GM12801 (cell line): ENCODE measurements around the gene C12orf75.

Source experiments
- TF ChIP-seq, protein P1 (sequence below): IDR thresholded peaks from one replicate; pipeline ENCODE4 v1.5.1; 2011; ENCODE audit warnings: control low read depth; ENCODE audit not compliant: insufficient read length; ENCODE audit errors: extremely low read depth

Gene C12orf75

DNA sequence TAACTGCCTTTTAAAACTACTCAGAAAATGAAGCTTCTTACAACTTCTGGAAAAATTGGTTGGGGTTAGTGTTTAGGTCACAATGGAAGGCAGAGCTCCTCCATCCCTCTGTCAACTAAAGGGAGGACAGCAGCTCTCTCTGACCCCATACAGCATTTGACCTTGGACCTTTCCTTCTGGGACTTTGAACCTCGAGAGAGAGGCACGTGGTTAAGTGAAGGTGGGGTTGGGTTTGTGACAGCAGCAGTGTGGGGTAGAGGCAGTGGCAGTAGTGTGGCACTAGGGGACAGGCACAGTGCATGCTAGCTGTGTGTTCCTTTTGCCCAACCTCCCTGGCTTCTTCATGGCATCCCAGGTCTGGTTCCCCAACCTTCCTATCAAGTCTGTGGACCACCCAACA, 9.4 kb upstream of the C12orf75 start:
- TF ChIP-seq, protein P1, sequence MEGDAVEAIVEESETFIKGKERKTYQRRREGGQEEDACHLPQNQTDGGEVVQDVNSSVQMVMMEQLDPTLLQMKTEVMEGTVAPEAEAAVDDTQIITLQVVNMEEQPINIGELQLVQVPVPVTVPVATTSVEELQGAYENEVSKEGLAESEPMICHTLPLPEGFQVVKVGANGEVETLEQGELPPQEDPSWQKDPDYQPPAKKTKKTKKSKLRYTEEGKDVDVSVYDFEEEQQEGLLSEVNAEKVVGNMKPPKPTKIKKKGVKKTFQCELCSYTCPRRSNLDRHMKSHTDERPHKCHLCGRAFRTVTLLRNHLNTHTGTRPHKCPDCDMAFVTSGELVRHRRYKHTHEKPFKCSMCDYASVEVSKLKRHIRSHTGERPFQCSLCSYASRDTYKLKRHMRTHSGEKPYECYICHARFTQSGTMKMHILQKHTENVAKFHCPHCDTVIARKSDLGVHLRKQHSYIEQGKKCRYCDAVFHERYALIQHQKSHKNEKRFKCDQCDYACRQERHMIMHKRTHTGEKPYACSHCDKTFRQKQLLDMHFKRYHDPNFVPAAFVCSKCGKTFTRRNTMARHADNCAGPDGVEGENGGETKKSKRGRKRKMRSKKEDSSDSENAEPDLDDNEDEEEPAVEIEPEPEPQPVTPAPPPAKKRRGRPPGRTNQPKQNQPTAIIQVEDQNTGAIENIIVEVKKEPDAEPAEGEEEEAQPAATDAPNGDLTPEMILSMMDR = no peak

DNA sequence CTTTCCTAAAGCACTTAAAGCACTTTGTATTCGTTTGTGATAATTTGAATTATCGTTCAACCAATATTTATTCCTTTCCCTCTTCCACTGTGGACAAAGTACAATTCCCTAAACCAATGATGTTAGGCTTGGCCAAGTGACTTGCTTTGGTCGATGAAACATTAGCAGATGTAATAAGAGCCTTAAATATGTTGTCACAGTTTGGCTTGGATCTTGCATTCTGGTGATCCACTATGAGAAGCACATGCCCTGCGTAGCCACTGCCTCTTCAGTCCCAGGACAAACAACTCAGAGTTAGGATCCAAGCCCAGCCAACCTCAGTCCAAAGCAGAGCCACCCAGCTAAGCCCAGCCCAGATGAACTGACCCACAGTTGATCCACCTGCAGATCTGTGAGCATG, 8.4 kb upstream of the C12orf75 start:
- TF ChIP-seq, protein P1 = no peak

DNA sequence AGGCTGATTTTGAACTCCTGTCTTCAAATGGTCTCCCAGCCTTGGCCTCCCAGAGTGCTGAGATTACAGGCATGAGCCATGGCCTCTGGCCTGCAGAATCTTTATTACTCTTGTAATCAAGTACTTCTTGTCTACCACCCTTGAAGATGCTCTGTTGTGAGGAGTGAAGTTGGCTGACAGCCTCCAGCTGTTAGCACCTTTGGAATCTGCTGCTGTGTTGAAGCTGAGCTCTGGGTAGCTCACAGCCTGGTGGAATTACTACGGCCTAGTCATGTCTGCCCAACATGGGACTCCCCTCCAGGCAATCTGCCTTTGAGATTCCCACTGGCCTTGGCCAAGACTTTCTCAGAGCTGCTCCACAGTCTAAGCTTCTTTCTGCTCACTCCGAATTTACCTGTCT, 5.8 kb upstream of the C12orf75 start:
- TF ChIP-seq, protein P1 = no peak

DNA sequence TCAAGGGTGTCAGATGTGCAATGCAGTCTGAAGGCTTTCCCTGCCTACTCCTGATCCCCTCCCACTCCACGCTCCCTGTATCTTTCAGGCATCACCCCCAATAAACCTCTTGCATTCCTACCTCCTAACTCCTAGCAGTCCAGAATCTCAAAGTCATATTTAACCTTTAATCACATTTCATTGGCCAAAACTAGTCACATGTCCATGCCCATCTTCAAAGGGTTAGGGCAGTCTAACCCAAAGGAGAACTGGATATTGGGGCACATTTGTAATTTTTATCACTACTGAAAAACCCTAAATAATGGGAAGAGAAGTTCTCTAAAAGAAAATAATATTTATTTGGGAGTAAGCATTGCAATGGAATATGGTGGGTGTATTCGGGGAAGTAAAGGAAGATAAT, 5.4 kb upstream of the C12orf75 start:
- TF ChIP-seq, protein P1 = no peak

DNA sequence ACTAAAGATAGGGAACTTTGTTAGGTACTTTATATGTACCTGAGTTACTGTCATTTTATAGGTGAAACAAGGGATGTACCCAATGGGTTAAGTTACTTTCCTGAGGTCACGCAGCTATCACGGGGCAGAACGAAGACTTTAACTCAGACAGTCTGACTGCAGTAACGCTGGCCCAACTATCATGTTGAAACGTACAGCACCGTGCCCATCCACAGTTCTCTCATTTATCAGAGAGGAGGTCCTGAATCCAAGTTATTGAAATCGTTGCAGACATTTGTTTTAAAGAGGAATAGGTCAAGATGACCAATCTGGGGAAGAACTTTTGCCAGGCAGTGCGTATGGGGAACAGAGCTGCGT, 587 bp upstream of the C12orf75 start:
- TF ChIP-seq, protein P1 = no peak

DNA sequence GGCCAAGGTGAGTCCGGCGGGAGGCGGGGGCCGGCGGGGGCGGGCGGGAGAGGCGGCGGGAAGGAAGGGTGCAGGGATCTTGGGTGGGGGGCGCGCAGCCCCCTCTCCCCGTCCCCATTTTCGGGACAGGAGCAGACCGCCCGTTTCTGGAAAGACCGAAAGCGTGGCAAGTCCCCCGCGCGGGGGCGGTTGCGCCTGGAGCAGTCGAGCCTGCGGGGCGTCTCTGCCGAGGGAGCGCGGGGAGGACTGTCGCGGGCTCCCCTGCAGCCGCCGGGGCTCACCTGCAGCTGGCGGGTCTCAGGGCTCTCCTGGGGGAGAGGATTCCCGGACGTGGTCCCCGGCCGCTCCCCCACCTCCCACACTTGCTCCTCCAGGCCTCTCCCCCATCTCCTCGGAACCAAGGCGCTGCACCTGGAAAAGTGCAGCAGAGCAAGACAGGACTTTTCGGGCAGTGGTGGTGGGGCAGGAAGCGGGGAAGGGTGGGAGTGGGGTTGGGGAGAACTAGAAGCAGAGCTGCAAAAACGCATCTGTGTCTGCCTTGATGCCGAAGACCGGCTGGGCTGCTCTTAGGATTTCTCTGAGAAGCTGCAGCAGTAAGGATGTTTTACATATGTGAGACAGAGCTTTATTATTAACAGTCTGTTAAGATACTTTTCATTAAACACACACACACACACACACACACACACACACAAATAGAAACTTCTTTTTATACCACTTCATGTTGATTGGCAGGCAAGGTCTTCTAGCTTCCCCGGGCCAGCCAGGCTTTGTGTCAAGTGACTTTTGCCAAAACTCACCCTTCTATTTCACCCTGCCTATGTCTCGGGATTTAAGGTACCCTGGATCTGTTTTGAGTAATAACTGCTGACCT, 677 bp downstream of the C12orf75 start:
- TF ChIP-seq, protein P1 = no peak

DNA sequence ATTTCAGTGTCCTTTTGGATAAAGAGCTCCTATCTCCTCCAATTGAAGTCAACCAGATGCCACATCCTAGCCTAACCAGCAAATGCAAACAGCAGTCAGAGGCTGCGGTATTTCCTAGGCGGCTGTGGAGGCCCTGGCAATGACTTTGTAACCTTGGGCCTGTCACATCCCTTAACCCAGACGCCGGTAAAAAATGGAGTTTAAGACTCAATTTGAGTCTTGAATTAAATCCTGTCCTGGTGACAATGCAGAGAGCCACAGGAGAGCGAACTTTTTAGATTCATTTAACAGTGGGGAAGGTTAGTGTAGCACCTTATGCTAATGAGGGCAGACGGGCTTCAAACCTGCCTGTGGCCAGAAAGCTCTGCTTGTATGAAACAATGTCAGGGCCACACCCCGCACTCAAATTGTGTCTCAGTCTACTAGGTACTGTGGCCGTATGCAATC, 1.3 kb downstream of the C12orf75 start:
- TF ChIP-seq, protein P1 = no peak
